Measurements from ENCODE around the gene AGAP1.

DNA sequence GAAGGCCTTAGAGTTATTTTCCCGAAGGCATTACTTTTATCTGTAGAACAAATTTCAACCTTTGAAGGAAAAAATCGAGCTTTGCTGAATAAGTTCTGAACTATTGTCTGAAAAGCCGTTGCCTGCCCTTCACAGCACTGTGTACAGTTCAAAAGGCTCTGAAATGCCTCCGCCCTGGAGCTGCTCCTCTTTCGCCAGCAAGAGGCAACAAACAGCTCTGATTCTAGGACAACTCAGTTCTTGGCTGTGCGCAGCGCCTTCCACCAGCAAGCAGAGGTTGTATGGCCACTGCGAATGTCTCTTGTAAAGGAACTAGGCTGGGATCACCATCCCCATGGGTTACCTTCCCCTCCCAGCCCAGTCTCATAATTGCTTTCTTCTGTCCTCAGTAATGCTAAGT, 365.8 kb downstream of the AGAP1 start:
- no peak for TF ChIP-seq POLR2A (IDR thresholded peaks at IDR 0.05)
- TF ChIP-seq, protein P1, sequence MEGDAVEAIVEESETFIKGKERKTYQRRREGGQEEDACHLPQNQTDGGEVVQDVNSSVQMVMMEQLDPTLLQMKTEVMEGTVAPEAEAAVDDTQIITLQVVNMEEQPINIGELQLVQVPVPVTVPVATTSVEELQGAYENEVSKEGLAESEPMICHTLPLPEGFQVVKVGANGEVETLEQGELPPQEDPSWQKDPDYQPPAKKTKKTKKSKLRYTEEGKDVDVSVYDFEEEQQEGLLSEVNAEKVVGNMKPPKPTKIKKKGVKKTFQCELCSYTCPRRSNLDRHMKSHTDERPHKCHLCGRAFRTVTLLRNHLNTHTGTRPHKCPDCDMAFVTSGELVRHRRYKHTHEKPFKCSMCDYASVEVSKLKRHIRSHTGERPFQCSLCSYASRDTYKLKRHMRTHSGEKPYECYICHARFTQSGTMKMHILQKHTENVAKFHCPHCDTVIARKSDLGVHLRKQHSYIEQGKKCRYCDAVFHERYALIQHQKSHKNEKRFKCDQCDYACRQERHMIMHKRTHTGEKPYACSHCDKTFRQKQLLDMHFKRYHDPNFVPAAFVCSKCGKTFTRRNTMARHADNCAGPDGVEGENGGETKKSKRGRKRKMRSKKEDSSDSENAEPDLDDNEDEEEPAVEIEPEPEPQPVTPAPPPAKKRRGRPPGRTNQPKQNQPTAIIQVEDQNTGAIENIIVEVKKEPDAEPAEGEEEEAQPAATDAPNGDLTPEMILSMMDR (IDR thresholded peaks at IDR 0.05), result no peak

All from right lobe of liver (tissue), 4 donors.